Ovary (tissue), 3 donors: Measurements from ENCODE around the gene TENT4B.

Experiments used
- CTCF ChIP-seq, 3 donors: fragments of 450-650 bp in 2 of 3; fragments of 200-600 bp in 1 of 3; IDR thresholded peaks; one replicate each; pipeline versions ENCODE4 v1.5.1 to v1.8.0; 2016 to 2022; ENCODE audit warnings: antibody characterized with exemption in 3 of 3, mild to moderate bottlenecking in 1 of 3
- EP300 ChIP-seq: sonication (generic); formaldehyde crosslinking; IDR thresholded peaks from one replicate; pipeline ENCODE4 v1.6.1; 2017; ENCODE audit warnings: antibody characterized with exemption
- POLR2A ChIP-seq: fragments of 450-650 bp; IDR thresholded peaks from one replicate; pipeline ENCODE4 v1.6.1; 2017; ENCODE audit warnings: antibody characterized with exemption, mild to moderate bottlenecking, moderate library complexity
- donor health status: DM: no; HTN: no; CAD: no.

GRCh38 chr16:50151322-50151721, 1.8 kb upstream of the TENT4B start:
- TF ChIP-seq CTCF (IDR thresholded peaks at IDR 0.05) = no peak
- no peak for TF ChIP-seq EP300
- TF ChIP-seq POLR2A = no peak
